Osteoblast (primary cell): ENCODE results near the gene IL27RA. TPM values are rescaled to one million over a fixed set of nuclear protein-coding genes. Genes with fewer than 3 reads are reported as not detected.

ENCODE experiments used
- DNase-seq: peaks from one replicate; pipeline ENCODE4 v3.0.0; 2011; ENCODE audit warnings: low spot score, mixed read lengths; ENCODE audit not compliant: insufficient read length; ENCODE audit errors: missing footprints
- H2AFZ ChIP-seq: 2 replicates; pipeline ENCODE4 v1.6.0; 2011; ENCODE audit warnings: mild to moderate bottlenecking, low read length
- H3K27ac ChIP-seq: 2 replicates; pipeline ENCODE4 v1.5.1; 2011; ENCODE audit warnings: mild to moderate bottlenecking, low read depth, low read length, moderate library complexity
- H3K27me3 ChIP-seq: 2 replicates; pipeline ENCODE4 v1.6.0; 2012; ENCODE audit warnings: mild to moderate bottlenecking, control low read depth, inconsistent platforms, low read length, moderate library complexity; ENCODE audit not compliant: insufficient read depth
- H3K36me3 ChIP-seq: 2 replicates; pipeline ENCODE4 v1.5.1; 2011; ENCODE audit warnings: mild to moderate bottlenecking, low read length, control low read depth, moderate library complexity; ENCODE audit not compliant: insufficient read depth
- H3K4me1 ChIP-seq: 2 replicates; pipeline ENCODE4 v1.5.1; 2011; ENCODE audit warnings: mild to moderate bottlenecking, low read length, control low read depth, moderate library complexity; ENCODE audit not compliant: insufficient read depth
- H3K4me2 ChIP-seq: 2 replicates; pipeline ENCODE4 v1.6.0; 2011; ENCODE audit warnings: mild to moderate bottlenecking, low read length; ENCODE audit not compliant: insufficient read depth
- H3K4me3 ChIP-seq: fragments of 200-600 bp; sonication (generic); 3 replicates; pipeline ENCODE4 v1.5.1; 2012; ENCODE audit warnings: mild to moderate bottlenecking, low read length, inconsistent platforms; ENCODE audit not compliant: insufficient read depth
- H3K79me2 ChIP-seq: 2 replicates; pipeline ENCODE4 v1.6.0; 2012; ENCODE audit warnings: mild to moderate bottlenecking, low read length, control low read depth, inconsistent platforms; ENCODE audit not compliant: insufficient read depth
- H3K9me3 ChIP-seq: 2 replicates; pipeline ENCODE4 v1.5.1; 2011; ENCODE audit warnings: low read depth, low read length, control low read depth
- H4K20me1 ChIP-seq: 2 replicates; pipeline ENCODE4 v1.6.0; 2012; ENCODE audit warnings: mild to moderate bottlenecking, low read length, control low read depth; ENCODE audit not compliant: insufficient read depth
- total RNA-seq: library from RNA; depleted of rRNA; stranded (reverse); fragments of >200 nt; gene quantifications from 2 replicates; pipeline ENCODE4 v1.2.3, GENCODE V29; 2012
- TF ChIP-seq, protein P1 (sequence below): IDR thresholded peaks from 2 replicates; pipeline ENCODE4 v1.5.1; 2011; ENCODE audit warnings: mild to moderate bottlenecking, low read depth, low read length, moderate library complexity; ENCODE audit errors: extremely low read depth

The IL27RA gene
- total RNA-seq, 1 donor, result 1.1 TPM

DNA sequence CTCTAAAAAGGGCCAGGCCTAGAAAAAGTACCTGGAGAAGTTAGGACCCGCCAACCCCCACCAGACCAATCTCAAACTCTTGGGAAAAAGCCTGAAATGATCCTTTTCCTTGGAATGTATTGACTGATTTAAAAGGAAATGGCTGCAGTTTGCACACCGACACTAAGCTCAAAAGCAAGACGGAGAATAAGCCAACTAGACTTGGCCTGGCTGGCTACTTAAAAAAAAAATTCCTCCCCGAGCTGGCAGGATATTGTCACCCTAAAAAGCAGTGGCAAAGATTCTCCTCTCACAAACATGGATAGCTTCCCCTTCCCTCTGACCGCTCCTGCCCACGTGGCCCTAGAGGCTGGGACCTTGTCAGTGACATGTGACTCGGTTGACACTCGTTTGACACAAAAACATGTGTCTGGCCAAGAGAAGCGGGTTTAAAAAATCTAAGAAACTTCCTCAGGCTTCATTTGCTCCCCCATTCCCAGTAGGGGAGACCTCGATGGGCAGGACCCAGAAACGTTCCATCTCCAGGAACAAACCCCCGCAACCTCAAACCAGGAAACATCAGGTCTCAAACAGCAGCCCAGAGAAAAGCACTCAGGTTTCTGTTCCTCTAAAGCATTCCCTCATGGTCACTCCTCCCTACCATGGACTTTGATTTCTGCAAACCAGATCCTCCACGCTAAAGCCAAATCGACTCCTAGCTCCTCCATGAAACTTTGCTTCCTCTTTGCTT is 26.8 kb upstream of the IL27RA start:
- H2AFZ ChIP-seq, result peak overlapping the region; percentile 85

DNA sequence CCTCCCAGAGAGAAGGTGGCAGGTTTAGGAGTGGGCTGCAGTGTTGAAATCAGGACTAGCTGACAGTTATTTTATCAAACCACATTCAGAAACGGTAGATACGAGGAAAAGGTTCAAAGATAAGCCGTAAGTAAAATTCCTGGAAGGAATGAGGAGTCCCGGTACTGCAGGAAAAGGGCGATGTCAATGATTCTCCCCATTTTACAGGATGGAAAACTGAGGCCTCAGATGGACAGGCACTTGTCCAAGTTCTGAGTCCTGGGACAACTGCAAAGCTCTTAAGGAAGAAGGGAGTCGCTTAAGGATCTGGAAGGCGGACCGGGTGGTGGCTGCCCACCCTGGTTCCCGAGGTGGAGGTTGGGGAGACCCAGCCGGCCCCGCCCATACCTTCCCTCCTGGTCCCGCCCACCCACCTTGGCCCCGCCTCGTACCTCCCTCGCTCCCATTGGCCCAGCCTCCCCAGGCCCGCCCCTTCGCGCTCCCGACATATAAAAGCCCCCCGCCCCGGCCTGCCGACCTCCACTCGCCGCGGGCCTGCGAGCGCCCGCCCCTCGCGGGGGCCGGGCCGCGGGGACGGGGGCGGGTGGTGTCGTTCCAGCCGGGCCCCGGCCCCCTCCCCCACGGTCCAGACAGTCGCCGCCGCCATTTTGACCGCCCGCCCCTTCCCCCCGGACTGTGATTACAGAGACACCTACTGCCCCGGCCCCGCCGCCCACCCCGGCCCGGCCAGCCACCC is 26.0 kb upstream of the IL27RA start:
- TF ChIP-seq, protein P1, sequence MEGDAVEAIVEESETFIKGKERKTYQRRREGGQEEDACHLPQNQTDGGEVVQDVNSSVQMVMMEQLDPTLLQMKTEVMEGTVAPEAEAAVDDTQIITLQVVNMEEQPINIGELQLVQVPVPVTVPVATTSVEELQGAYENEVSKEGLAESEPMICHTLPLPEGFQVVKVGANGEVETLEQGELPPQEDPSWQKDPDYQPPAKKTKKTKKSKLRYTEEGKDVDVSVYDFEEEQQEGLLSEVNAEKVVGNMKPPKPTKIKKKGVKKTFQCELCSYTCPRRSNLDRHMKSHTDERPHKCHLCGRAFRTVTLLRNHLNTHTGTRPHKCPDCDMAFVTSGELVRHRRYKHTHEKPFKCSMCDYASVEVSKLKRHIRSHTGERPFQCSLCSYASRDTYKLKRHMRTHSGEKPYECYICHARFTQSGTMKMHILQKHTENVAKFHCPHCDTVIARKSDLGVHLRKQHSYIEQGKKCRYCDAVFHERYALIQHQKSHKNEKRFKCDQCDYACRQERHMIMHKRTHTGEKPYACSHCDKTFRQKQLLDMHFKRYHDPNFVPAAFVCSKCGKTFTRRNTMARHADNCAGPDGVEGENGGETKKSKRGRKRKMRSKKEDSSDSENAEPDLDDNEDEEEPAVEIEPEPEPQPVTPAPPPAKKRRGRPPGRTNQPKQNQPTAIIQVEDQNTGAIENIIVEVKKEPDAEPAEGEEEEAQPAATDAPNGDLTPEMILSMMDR, result no peak
- DNase-seq, result peak; percentile 95
- Histone ChIP-seq H3K36me3 (no peaks in the 10 kb centered on the region), H3K4me3 (peak overlapping the region; percentile 91), H3K27ac (peak overlapping the region; percentile 78), H2AFZ (peak overlapping the region; percentile 85), H4K20me1 (peaks cover 6% of the 10 kb centered on the region), H3K27me3 (no peaks in the 10 kb centered on the region), H3K4me1 (peaks cover 23% of the 10 kb centered on the region), H3K79me2 (peaks cover 23% of the 10 kb centered on the region), H3K9me3 (no peaks in the 10 kb centered on the region), H3K4me2 (peak overlapping the region; percentile 74)

More for the DNA sequence above, 26.8 kb upstream of the IL27RA start:
- H3K4me3 ChIP-seq, result peak overlapping the region; percentile 91
- H3K36me3 ChIP-seq, result no peaks in the 10 kb centered on the region
- DNase-seq, result peak; percentile 86
- H3K27ac ChIP-seq, result peak overlapping the region; percentile 78
- peaks cover 6% of the 10 kb centered on the region for H4K20me1 ChIP-seq
- no peaks in the 10 kb centered on the region for H3K27me3 ChIP-seq
- TF ChIP-seq, protein P1, result no peak
- H3K4me1 ChIP-seq, result peaks cover 23% of the 10 kb centered on the region
- peaks cover 29% of the 10 kb centered on the region for H3K79me2 ChIP-seq
- peak overlapping the region; percentile 74 for H3K4me2 ChIP-seq
- H3K9me3 ChIP-seq, result no peaks in the 10 kb centered on the region

DNA sequence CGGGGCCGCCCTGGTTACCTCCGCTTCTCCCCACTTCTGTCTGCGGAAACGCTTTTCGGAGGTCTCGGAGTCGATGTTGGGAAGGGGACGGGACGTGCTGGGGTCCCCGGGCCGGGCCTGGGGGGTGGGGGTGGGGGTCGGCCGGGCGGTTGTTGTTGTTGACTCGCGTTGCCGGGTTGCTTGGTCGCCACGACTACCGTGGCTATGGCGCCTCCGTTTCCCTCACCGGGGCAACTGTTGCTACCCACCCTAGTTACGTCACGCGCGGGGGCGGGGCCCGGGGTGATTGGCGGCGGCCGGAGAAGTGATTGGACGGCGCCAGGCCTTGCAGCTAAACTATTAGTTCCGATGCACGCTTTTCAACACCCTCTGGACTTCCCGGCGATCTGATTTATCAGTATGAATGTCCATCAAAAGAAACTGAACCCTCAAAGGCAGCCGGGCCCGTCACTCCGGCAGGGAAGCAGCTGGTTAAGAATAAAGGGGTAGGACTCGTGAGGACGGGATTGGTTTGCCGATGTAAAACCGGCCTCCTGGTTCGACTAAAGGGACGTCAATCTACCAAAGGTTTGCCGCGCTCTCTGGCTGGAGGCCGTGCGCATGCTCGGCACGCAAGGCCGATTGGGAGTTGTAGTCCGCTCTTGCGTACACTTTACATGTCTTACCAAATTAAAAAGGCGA is 25.3 kb upstream of the IL27RA start, which contains the start of gene RFX1:
Gene RFX1 (minus strand): TSS at position 236 of the 681 bp plus-strand sequence. CDS start 12,477 bp downstream, outside the sequence.
- Histone ChIP-seq H2AFZ (peak within 1 kb of the TSS; percentile 96), H3K4me1 (peaks cover 23% of the 10 kb centered on the region), H3K27ac (peak within 1 kb of the TSS; percentile 99), H3K9me3 (no peaks in the 10 kb centered on the region), H3K27me3 (no peaks in the 10 kb centered on the region), H3K4me3 (peak within 1 kb of the TSS; percentile 91), H4K20me1 (peaks cover 6% of the 10 kb centered on the region), H3K4me2 (peak within 1 kb of the TSS; percentile 90), H3K79me2 (peaks cover 16% of the 10 kb centered on the region), H3K36me3 (no peaks in the 10 kb centered on the region)
- peak; percentile 98 for DNase-seq
- TF ChIP-seq, protein P1, result no peak
